K562 (cell line): Measurements from ENCODE around the gene PPIF. TPM values are rescaled to one million over a fixed set of nuclear protein-coding genes. Genes with fewer than 3 reads are reported as not detected.

Source experiments
- BCOR ChIP-seq: fragments of 450-650 bp; IDR thresholded peaks from 2 replicates; pipeline ENCODE4 v1.6.1; 2016
- CHD4 ChIP-seq: fragments of 200-600 bp; sonication (generic); IDR thresholded peaks from 3 replicates; pipeline ENCODE4 v1.6.1; 2012; ENCODE audit warnings: low read depth, mild to moderate bottlenecking, mixed read lengths, low read length, inconsistent platforms; ENCODE audit not compliant: insufficient read depth, insufficient replicate concordance, poor library complexity, severe bottlenecking
- CXXC5 ChIP-seq: fragments of 250-450 bp; sonication (Bioruptor Pico); IDR thresholded peaks from 2 replicates; pipeline ENCODE4 v1.8.0; 2022; ENCODE audit warnings: inconsistent platforms, mild to moderate bottlenecking, moderate library complexity
- ERF ChIP-seq: fragments of 450-650 bp; formaldehyde crosslinking; IDR thresholded peaks from 2 replicates; pipeline ENCODE4 v1.4.0; 2020; ENCODE audit warnings: mild to moderate bottlenecking, mixed read lengths
- EZH2 ChIP-seq: IDR thresholded peaks from 2 replicates; pipeline ENCODE4 v1.6.1; 2012; ENCODE audit warnings: low read depth, mild to moderate bottlenecking, inconsistent platforms, low read length, borderline replicate concordance
- FIP1L1 ChIP-seq: fragments of 200-400 bp; formaldehyde crosslinking; IDR thresholded peaks from 2 replicates; pipeline ENCODE4 v1.6.1; 2018; ENCODE audit warnings: mild to moderate bottlenecking, low read depth, low read length; ENCODE audit not compliant: poor library complexity, severe bottlenecking
- FOXK2 ChIP-seq, 2 experiments: fragments of 450-650 bp; IDR thresholded peaks in 1 of 2; conservative IDR thresholded peaks in 1 of 2; 2 replicates each; pipeline ENCODE4 v1.6.1; 2016; ENCODE audit warnings: low read depth in 2 of 2, mild to moderate bottlenecking in 1 of 2
- GTF2F1 ChIP-seq: IDR thresholded peaks from 2 replicates; pipeline ENCODE4 v1.6.1; 2011; ENCODE audit warnings: low read depth, low read length, improper control_type of control experiment
- MBD1 ChIP-seq: fragments of 250-450 bp; sonication (Bioruptor Pico); IDR thresholded peaks from 2 replicates; pipeline ENCODE4 v1.8.0; 2022; ENCODE audit warnings: inconsistent platforms
- NCOA1 ChIP-seq: fragments of 450-650 bp; IDR thresholded peaks from 2 replicates; pipeline ENCODE4 v1.6.1; 2016; ENCODE audit warnings: low read depth
- NONO ChIP-seq, 2 experiments: fragments of 200-400 bp in 1 of 2; fragments of 450-650 bp in 1 of 2; formaldehyde crosslinking in 1 of 2; IDR thresholded peaks; 2 replicates each; pipeline ENCODE4 v1.6.1; 2017; ENCODE audit warnings: low read depth in 2 of 2, mild to moderate bottlenecking in 2 of 2, moderate library complexity in 2 of 2, low read length in 1 of 2
- RBM25 ChIP-seq: fragments of 200-400 bp; formaldehyde crosslinking; IDR thresholded peaks from 2 replicates; pipeline ENCODE4 v1.6.1; 2018; ENCODE audit warnings: low read length, low read depth, moderate library complexity; ENCODE audit not compliant: severe bottlenecking
- TAF15 ChIP-seq: fragments of 200-400 bp; formaldehyde crosslinking; IDR thresholded peaks from 2 replicates; pipeline ENCODE4 v1.6.1; 2017; ENCODE audit warnings: mild to moderate bottlenecking, low read depth, low read length, moderate library complexity
- ZFP36 ChIP-seq: fragments of 150-350 bp; IDR thresholded peaks from 2 replicates; pipeline ENCODE4 v1.6.1; 2018; ENCODE audit warnings: low read length, low read depth; ENCODE audit not compliant: partially characterized antibody
- ZNF407 ChIP-seq: fragments of 450-650 bp; IDR thresholded peaks from 2 replicates; pipeline ENCODE4 v1.6.1; 2016; ENCODE audit warnings: low read depth
- ZNF445 ChIP-seq: fragments of 250-450 bp; sonication (Bioruptor Pico); IDR thresholded peaks from 2 replicates; pipeline ENCODE4 v1.4.0; 2020; ENCODE audit warnings: low read depth, mild to moderate bottlenecking, moderate library complexity
- polyA plus RNA-seq, 8 experiments: library from polyadenylated mRNA; depleted of rRNA in 4 of 8; stranded (reverse) in 5 of 8; unstranded in 3 of 8; fragments of >200 nt; fragmentation: Nextera tagmentation in 2 of 8; fragmentation: Illumina TruSeq in 1 of 8; extraction: Ambion mirVana in 2 of 8; extraction: Trizol in 1 of 8; gene quantifications; 2 replicates each; pipeline versions ENCODE4 v1.2.1 to v1.2.3, GENCODE V29; 2011 to 2014; ENCODE audit warnings: inconsistent platforms in 1 of 8, missing spikeins in 1 of 8
- total RNA-seq, 7 experiments: library from RNA; depleted of rRNA in 6 of 7; stranded (reverse); fragments of >200 nt in 6 of 7; fragmentation: Illumina TruSeq in 2 of 7; extraction: Trizol in 2 of 7; gene quantifications; 2 replicates each; pipeline versions ENCODE4 v1.2.1 to v1.2.3, GENCODE V29; 2011 to 2021; ENCODE audit warnings: low replicate concordance in 1 of 7

Gene PPIF
- total and polyA plus RNA-seq, 9 of the 15 experiments (the other 6 are each of a cell fraction or from before 2014, with no cell fraction given): 40.9 to 287 (median 117) TPM

GRCh38 chr10:79390057-79390456, 42.8 kb downstream of the PPIF start (continued):
- TF ChIP-seq CHD4 (no peak), GTF2F1 (no peak), EZH2 (no peak), FIP1L1 (no peak), ZNF445 (CRISPR knock-in tag) (no peak), CXXC5 (CRISPR knock-in tag) (no peak), NCOA1 (no peak), ZFP36 (peak; percentile 64), NONO (IDR thresholded peaks at IDR 0.05; ENCODE audit: low read depth in 2 of 2, low read length in 1 of 2) (no peak), ERF (CRISPR knock-in tag) (no peak), RBM25 (peak; percentile 71), TAF15 (no peak), ZNF407 (no peak), BCOR (peak; percentile 77), MBD1 (CRISPR knock-in tag) (no peak), FOXK2 (conservative IDR thresholded peaks at IDR 0.05 in 1 of 2, IDR thresholded peaks at IDR 0.05 in 1 of 2; ENCODE audit: low read depth in 2 of 2) (no peak)
